ENCODE data around the gene C16orf95. TPM values are rescaled to one million over a fixed set of nuclear protein-coding genes. Genes with fewer than 3 reads are reported as not detected.

Gene C16orf95
- total RNA-seq, 1 experiment from 2014 or later, result 6.0 TPM

- intact Hi-C loops (cut with micrococcal nuclease; ENCODE audit: unreplicated experiment), result no loop called here
- Histone ChIP-seq H3K4me3 (ENCODE audit: low read depth in 2 of 2, low read length in 2 of 2) (0 out of 4 replicates have a peak overlapping the region, but pooled peaks of 1 of the 2 experiments have one; percentile 0), H3K4me1 (ENCODE audit: control insufficient read depth, insufficient read depth, low read length) (no peaks in the 10 kb centered on the region), H3K27ac (ENCODE audit: low read length) (no peak overlapping the region), H3K9me3 (ENCODE audit: control insufficient read depth, insufficient read depth, low read depth, low read length) (no peaks in the 10 kb centered on the region), H3K36me3 (ENCODE audit: control insufficient read depth, insufficient read depth, low read length) (no peaks in the 10 kb centered on the region), H3K27me3 (ENCODE audit: control insufficient read depth, insufficient read depth, low read length) (no peaks in the 10 kb centered on the region)
- ChIA-PET POLR2A (interaction anchor here (0.6 kb wide), 2 partner anchors 103 to 208 kb away, joined by 3 to 4 read pairs; no protein-coding TSS in a partner anchor), CTCF (no interaction called here)
- DNase-seq (ENCODE audit: low read depth, low spot score), result no peak
- no peak for ATAC-seq
- TF ChIP-seq POLR2AphosphoS5 (IDR thresholded peaks at IDR 0.05; ENCODE audit: low read depth, low read length) (no peak), SIN3A (IDR thresholded peaks at IDR 0.05; ENCODE audit: borderline replicate concordance, insufficient read depth, low read depth, low read length) (no peak)
- BruUV-seq (replicated peaks), result no TSS peak
- in situ Hi-C loops (cut with HindIII; ENCODE audit: low pct_unique_long_range_greater_than_20kb, low sequenced_read_pairs), result no loop called here
These were observed 52.6 kb downstream of the C16orf95 start for GRCh38 chr16:87264634-87265033.

GRCh38 chr16:87263418-87264052, 53.7 kb downstream of the C16orf95 start:
- ChIA-PET POLR2A (no interaction called here), CTCF (no interaction called here)
- intact Hi-C loops (cut with micrococcal nuclease; ENCODE audit: unreplicated experiment), result no loop called here
- H3K4me1 ChIP-seq (ENCODE audit: control insufficient read depth, insufficient read depth, low read length), result no peaks in the 10 kb centered on the region
- DNase-seq (ENCODE audit: low read depth, low spot score) (no peak), ATAC-seq (0 out of 2 replicates have a peak, but pooled peaks have one; percentile 34)
- TF ChIP-seq CTCF (IDR thresholded peaks at IDR 0.05) (no peak), REST (IDR thresholded peaks at IDR 0.05; ENCODE audit: insufficient read depth in 1 of 2, low read depth in 2 of 2, low read length in 1 of 2) (peak in 1 of 2 experiments; percentile 45; a peak in 1 of 4 replicates)
- H3K36me3 ChIP-seq (ENCODE audit: control insufficient read depth, insufficient read depth, low read length), result no peaks in the 10 kb centered on the region
- BruUV-seq (replicated peaks), result no TSS peak
- in situ Hi-C loops (cut with HindIII; ENCODE audit: low pct_unique_long_range_greater_than_20kb, low sequenced_read_pairs), result no loop called here
- H3K27me3 ChIP-seq (ENCODE audit: control insufficient read depth, insufficient read depth, low read length), result no peaks in the 10 kb centered on the region
- no peak overlapping the region for H3K4me3 ChIP-seq (ENCODE audit: low read depth in 2 of 2, low read length in 2 of 2)
- no peak overlapping the region for H3K27ac ChIP-seq (ENCODE audit: low read length)
- no peaks in the 10 kb centered on the region for H3K9me3 ChIP-seq (ENCODE audit: control insufficient read depth, insufficient read depth, low read depth, low read length)

- no TSS peak for BruUV-seq (replicated peaks)
- CTCF ChIA-PET, result interaction anchor here (0.6 kb wide), 1 partner anchor 25 kb away, joined by 5 read pairs; no protein-coding TSS in a partner anchor
- DNase-seq (ENCODE audit: low read depth, low spot score) (no peak), ATAC-seq (no peak)
- POLR2A ChIA-PET, result interaction anchor here (0.7 kb wide), 1 partner anchor 112 kb away, joined by 7 read pairs; no protein-coding TSS in a partner anchor
- Histone ChIP-seq H3K27ac (ENCODE audit: low read length) (no peak overlapping the region), H3K4me1 (ENCODE audit: control insufficient read depth, insufficient read depth, low read length) (no peaks in the 10 kb centered on the region), H3K36me3 (ENCODE audit: control insufficient read depth, insufficient read depth, low read length) (no peaks in the 10 kb centered on the region), H3K9me3 (ENCODE audit: control insufficient read depth, insufficient read depth, low read depth, low read length) (no peaks in the 10 kb centered on the region), H3K27me3 (ENCODE audit: control insufficient read depth, insufficient read depth, low read length) (no peaks in the 10 kb centered on the region), H3K4me3 (ENCODE audit: low read depth in 2 of 2, low read length in 2 of 2) (no peak overlapping the region)
- TF ChIP-seq TCF7L2 (IDR thresholded peaks at IDR 0.05; ENCODE audit: low read depth, low read length) (no peak), REST (IDR thresholded peaks at IDR 0.05; ENCODE audit: insufficient read depth in 1 of 2, low read depth in 2 of 2, low read length in 1 of 2) (no peak), CTCF (IDR thresholded peaks at IDR 0.05) (no peak), POLR2AphosphoS5 (IDR thresholded peaks at IDR 0.05; ENCODE audit: low read depth, low read length) (no peak), SIN3A (IDR thresholded peaks at IDR 0.05; ENCODE audit: borderline replicate concordance, insufficient read depth, low read depth, low read length) (no peak)
- intact Hi-C loops (cut with micrococcal nuclease; ENCODE audit: unreplicated experiment), result no loop called here
- in situ Hi-C loops (cut with HindIII; ENCODE audit: low pct_unique_long_range_greater_than_20kb, low sequenced_read_pairs), result no loop called here
These were observed 57.8 kb downstream of the C16orf95 start for GRCh38 chr16:87259431-87259830.
